ENCODE measurements around the gene CHMP2A.

Gene CHMP2A

GRCh38 chr19:58569943-58570670, 15.2 kb upstream of the CHMP2A start:
- DNase-seq, result no peak

GRCh38 chr19:58569191-58569942, 14.5 kb upstream of the CHMP2A start:
- no peak for DNase-seq

GRCh38 chr19:58568453-58569130, 13.7 kb upstream of the CHMP2A start:
- no peak for DNase-seq

GRCh38 chr19:58566989-58567388, 12.1 kb upstream of the CHMP2A start:
- DNase-seq, result no peak

- DNase-seq, result no peak
These were observed 8.9 kb upstream of the CHMP2A start for GRCh38 chr19:58563823-58564222.

GRCh38 chr19:58563034-58563573, 8.2 kb upstream of the CHMP2A start:
- peak; percentile 57 for DNase-seq

GRCh38 chr19:58562122-58563033, 7.5 kb upstream of the CHMP2A start:
- DNase-seq, result peak; percentile 65

- DNase-seq, result no peak
These were observed 6.6 kb upstream of the CHMP2A start for GRCh38 chr19:58561373-58562121.

GRCh38 chr19:58560921-58561320, 6.0 kb upstream of the CHMP2A start:
- DNase-seq, result no peak

GRCh38 chr19:58560007-58560887, 5.3 kb upstream of the CHMP2A start:
- DNase-seq, result no peak

GRCh38 chr19:58559275-58560006, 4.5 kb upstream of the CHMP2A start:
- peak; percentile 93 for DNase-seq

GRCh38 chr19:58558623-58559274, 3.8 kb upstream of the CHMP2A start:
- DNase-seq, result peak; percentile 100

- DNase-seq, result peak; percentile 49
These were observed 3.2 kb upstream of the CHMP2A start, which contains the start of gene UBE2M for GRCh38 chr19:58558066-58558622. UBE2M (minus strand) TSS chr19:58558611; CDS start chr19:58558381, 230 bp downstream.

GRCh38 chr19:58557221-58558065, 2.5 kb upstream of the CHMP2A start:
- DNase-seq, result no peak

GRCh38 chr19:58556622-58557220, 1.8 kb upstream of the CHMP2A start:
- no peak for DNase-seq

- DNase-seq, result no peak
These were observed 1.2 kb upstream of the CHMP2A start for GRCh38 chr19:58555920-58556621.

Data from activated CD4-positive, alpha-beta T cell treated with anti-CD3 and anti-CD28 coated beads, Interleukin-2, Interleukin-6, amounts not matched to agents 100 ng/mL and 50 ng/mL, durations not matched to agents 16 hours and 8 hours (primary cell).